LoVo (cell line): ENCODE results near the gene RPL39.
"Not testable (repeated sequence)": the region's sequence is repeated elsewhere in the genome, so short reads cannot be mapped to it uniquely, and the experiment has no call there.

Experiments
- DNase-seq: peaks from one replicate; pipeline ENCODE4 v3.0.0-alpha.2; 2016; ENCODE audit warnings: low spot score

RPL39 gene

DNA sequence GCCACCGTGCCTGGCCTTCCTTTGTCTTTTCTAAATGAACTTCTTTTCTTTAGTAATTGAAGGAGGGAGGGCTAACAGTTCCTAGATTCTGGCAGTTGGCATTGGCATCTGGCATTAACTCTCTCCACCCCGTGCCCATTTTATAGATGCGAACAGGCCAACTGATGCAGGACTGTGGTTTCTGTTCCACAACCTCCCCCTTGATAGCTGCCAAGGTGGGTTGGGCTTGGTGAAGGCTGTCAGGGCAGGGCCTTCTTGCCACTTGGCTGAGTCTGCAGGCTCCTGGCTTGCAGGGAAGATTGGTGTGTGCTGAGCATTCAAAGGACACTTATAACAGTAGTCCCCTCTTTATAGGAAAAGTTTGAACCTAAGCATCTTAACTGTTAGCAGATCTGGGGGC, 28.7 kb downstream of the RPL39 start:
- DNase-seq = no peak

- DNase-seq = no peak
Observed at GRCh38 chrX:119760026-119760877, 31.2 kb downstream of the RPL39 start.

- DNase-seq = no peak
Observed at GRCh38 chrX:119759248-119759766, 32.1 kb downstream of the RPL39 start.

DNA sequence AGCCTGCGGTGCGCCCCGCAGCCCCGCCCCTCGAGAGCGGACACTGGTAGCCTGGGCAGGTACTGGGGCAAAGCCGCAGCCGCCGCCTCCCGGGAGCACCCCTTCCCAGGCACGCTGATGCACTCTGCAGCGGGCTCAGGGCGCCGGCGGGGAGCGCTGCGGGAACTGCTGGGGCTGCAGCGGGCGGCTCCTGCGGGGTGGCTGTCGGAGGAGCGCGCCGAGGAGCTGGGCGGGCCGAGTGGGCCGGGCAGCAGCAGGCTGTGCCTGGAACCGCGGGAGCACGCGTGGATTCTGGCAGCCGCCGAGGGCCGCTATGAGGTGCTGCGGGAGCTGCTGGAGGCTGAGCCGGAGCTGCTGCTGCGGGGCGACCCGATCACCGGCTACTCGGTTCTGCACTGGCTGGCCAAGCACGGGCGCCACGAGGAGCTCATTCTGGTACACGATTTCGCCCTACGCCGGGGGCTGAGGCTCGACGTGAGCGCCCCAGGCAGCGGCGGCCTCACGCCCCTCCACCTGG, 32.6 kb downstream of the RPL39 start:
- DNase-seq = no peak

GRCh38 chrX:119757979-119758730, 33.3 kb downstream of the RPL39 start, which contains the start of gene SOWAHD:
TSS of gene SOWAHD (plus strand) at chrX:119758588. CDS start at chrX:119758668, 80 bp downstream.
- peak; percentile 31 for DNase-seq

DNA sequence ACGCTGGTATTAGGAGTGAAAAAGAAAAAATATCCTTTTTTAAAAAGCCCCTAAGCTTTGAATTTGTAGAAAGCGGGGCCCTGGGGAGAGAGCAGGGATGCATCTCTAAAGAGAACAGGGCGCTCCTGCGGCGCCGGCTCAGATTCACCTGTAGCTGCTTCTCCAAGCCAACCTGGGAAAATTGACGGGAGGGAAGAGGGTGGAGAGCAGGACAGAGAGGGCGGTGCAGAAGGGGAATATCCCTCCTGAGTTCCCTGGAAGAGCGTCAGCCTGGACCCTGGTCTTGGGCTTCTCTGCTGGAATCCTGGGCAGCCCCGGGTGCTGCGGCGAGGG, 33.8 kb downstream of the RPL39 start:
- no peak for DNase-seq

- no peak for DNase-seq
Observed at GRCh38 chrX:119756926-119757635, 34.3 kb downstream of the RPL39 start.

- DNase-seq = no peak
Observed at GRCh38 chrX:119755981-119756533, 35.4 kb downstream of the RPL39 start.

DNA sequence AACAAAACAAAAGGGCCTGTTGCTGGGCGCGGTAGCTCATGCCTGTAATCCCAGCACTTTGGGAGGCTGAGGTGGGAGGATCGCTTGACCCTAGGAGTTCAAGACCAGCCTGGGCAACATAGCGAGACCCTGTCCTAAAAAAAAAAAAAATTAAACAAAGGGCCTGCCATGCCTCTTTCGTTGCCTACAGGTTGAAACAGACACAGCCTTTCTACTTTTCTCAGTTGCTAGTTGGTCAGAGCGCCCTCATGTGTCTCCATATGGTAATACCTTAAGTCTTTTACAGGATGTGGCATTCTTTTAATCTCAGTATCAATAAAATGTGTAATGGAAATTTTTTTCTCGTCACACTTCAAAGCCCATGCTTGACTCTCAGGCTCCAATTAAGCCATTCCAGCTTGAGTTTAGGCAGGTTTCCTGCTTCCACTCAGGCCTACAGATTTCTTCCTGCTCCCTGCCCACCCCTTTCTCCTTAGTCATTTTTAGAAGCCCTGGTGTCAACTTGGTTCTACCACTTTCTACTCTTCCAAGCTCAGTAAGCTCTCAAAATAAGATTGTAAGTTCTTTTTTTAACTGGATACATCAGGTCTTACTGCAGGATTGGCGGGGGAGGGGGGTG, 37.7 kb downstream of the RPL39 start:
- DNase-seq = peak; percentile 9

GRCh38 chrX:119753001-119753400, 38.4 kb downstream of the RPL39 start:
- no peak for DNase-seq

DNA sequence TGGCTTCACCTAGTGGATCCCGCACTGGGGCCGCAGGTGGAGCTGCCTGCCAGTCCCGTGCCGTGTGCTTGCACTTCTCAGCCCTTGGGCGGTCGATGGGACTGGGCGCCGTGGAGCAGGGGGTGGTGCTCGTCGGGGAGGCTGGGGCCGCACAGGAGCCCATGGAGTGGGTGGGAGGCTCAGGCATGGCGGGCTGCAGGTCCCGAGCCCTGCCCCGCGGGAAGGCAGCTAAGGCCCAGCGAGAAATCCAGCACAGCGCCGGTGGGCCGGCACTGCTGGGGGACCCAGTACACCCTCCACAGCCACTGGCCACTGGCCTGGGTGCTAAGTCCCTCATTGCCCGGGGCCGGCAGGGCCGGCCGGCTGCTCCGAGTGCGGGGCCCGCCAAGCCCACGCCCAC, 40.7 kb downstream of the RPL39 start:
- not testable (repeated sequence) for DNase-seq

DNA sequence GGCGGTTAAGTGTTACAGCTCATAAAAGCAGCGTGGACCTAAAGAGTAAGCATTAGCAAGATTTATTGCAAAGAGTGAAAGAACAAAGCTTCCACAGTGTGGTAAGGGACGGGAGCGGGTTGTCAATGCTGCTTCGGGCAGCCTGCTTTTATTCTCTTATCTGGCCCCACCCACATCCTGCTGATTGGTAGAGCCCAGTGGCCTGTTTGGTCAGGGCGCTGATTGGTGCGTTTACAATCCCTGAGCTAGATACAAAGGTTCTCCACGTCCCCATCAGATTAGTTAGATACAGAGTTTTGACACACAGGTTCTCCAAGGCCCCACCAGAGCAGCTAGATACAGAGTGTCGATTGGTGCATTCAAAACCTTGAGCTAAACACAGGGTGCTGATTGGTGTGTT, 41.3 kb downstream of the RPL39 start:
- DNase-seq = not testable (repeated sequence)

DNA sequence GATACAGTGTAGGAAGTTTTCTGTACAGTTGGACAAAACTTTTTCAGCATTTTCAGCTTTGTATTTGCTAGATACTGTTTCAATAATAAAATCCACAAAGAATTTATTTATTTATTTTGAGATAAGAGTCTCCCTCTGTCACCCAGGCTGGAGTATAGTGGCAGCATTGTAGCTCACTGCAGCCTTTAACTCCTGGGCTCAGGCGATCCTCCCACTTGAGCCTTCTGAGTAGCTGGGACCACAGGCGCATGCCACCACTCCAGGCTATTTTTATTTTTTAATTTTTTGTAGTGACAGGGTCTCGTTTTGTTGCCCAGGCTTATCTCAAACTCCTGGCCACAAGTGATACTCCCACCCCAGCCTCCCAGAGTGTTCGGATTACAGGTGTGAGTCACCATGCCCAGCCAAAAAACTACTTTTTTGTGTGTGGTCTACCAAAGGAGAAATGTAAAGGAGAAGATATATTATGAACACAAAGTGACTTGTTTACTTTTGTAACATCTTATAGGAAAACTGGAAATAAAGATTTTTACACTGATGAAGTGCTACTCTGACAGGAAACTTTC, 46.1 kb downstream of the RPL39 start:
- DNase-seq = no peak

GRCh38 chrX:119738742-119739141, 52.7 kb downstream of the RPL39 start:
- DNase-seq = no peak
